ENCODE measurements around the gene GJB5. TPM values are rescaled to one million over a fixed set of nuclear protein-coding genes. Genes with fewer than 3 reads are reported as not detected.
A peak's percentile ranks its signal among the peaks of the same experiment; 100 is the strongest.

Gene GJB5
- total and polyA plus RNA-seq, 9 of the 15 experiments (the other 6 are each of a cell fraction or from before 2014, with no cell fraction given): 0.04 TPM; not detected in 8

GRCh38 chr1:34778381-34778780 lies 23.5 kb downstream of the GJB5 start:
- ATAC-seq (no peak), FAIRE-seq (no peak), DNase-seq (ENCODE audit: extremely low read depth in 1 of 4, low spot score in 3 of 4) (no peak)
- no peaks in the 10 kb centered on the region for H3K9me1 ChIP-seq (ENCODE audit: control insufficient read depth, insufficient read depth, low read length)
- in situ Hi-C loops (cut with MboI) (no loop called here), intact Hi-C loops (cut with micrococcal nuclease) (no loop called here)
- H3K4me1 ChIP-seq (replicated peaks in 1 of 2; ENCODE audit: control insufficient read depth in 2 of 2, insufficient read depth in 2 of 2, low read length in 2 of 2): peaks cover 0 to 11% of the 10 kb centered on the region in 2 experiments; a peak in 1 of 5 replicates
- H3K9me3 ChIP-seq (replicated peaks; ENCODE audit: control insufficient read depth, insufficient read depth, low read depth, low read length): no peaks in the 10 kb centered on the region
- no peak overlapping the region for H3K4me2 ChIP-seq (ENCODE audit: insufficient read depth, low read length)
- no peaks in the 10 kb centered on the region for H3K36me3 ChIP-seq (ENCODE audit: control insufficient read depth, insufficient read depth, low read length)
- no peak overlapping the region for H3K4me3 ChIP-seq
- no peak overlapping the region for H3K9ac ChIP-seq (ENCODE audit: insufficient read depth in 1 of 2, low read depth in 2 of 2, low read length in 2 of 2)
- H3K27ac ChIP-seq (ENCODE audit: extremely low read depth, low read depth, low read length): no peak overlapping the region
- peaks cover 49 to 68% of the 10 kb centered on the region in 2 experiments for H3K27me3 ChIP-seq (ENCODE audit: control insufficient read depth in 2 of 2, insufficient read depth in 2 of 2, low read length in 2 of 2)
- no TSS peak for BruUV-seq (replicated peaks)
- H3K79me2 ChIP-seq (ENCODE audit: control insufficient read depth, insufficient read depth, low read length): no peaks in the 10 kb centered on the region
- 0 out of 2 replicates have a peak, but pooled peaks cover 3% of the 10 kb centered on the region for H4K20me1 ChIP-seq (replicated peaks; ENCODE audit: control insufficient read depth, insufficient read depth, low read length)
- WGBS (ENCODE audit: insufficient coverage, low coverage, missing lambda C conversion rate): under 1% methylated on average over 6 of the region's 6 CpGs
- no peak overlapping the region for H2AFZ ChIP-seq (ENCODE audit: low read depth, low read length)
- TF ChIP-seq ZBTB40 (IDR thresholded peaks at IDR 0.05) (peak; percentile 58), ZBTB40 (CRISPR knock-in tag; IDR thresholded peaks at IDR 0.05) (no peak), HMBOX1 (IDR thresholded peaks at IDR 0.05) (no peak), NR2C2 (CRISPR knock-in tag; IDR thresholded peaks at IDR 0.05) (no peak), NR2C2 (tag; IDR thresholded peaks at IDR 0.05) (no peak)
- CTCF ChIA-PET (ENCODE audit: low intra/inter-chr PET ratio): no interaction called here
- POLR2A ChIA-PET: no interaction called here

All from K562 (cell line).